Lower leg skin (tissue), 4 donors: Measurements from ENCODE around the gene RPL10. TPM values are rescaled to one million over a fixed set of nuclear protein-coding genes. Genes with fewer than 3 reads are reported as not detected.

Experiments used
- DNase-seq, 2 donors: peaks; one replicate each; pipeline ENCODE4 v3.0.0-alpha.2; 2019; ENCODE audit warnings: low spot score in 2 of 2
- H3K4me3 ChIP-seq: fragments of 200-600 bp; sonication (generic); 2 replicates; pipeline ENCODE4 v1.5.1; 2017; ENCODE audit warnings: mild to moderate bottlenecking, low read depth; ENCODE audit not compliant: poor library complexity, severe bottlenecking
- POLR2A ChIP-seq, 2 donors: fragments of 450-650 bp; IDR thresholded peaks; one replicate each; pipeline ENCODE4 v1.6.1; 2016 to 2017; ENCODE audit warnings: antibody characterized with exemption in 2 of 2, mild to moderate bottlenecking in 1 of 2, moderate library complexity in 1 of 2
- WGBS, 2 donors: methylation state at CpG; one replicate each; pipeline ENCODE4 v1.1.5; 2018; 5-methylcytosine and 5-hydroxymethylcytosine counted together
- intact Hi-C: fragments of 100-400 bp; cut with DNase I; formaldehyde crosslinking; loops from one replicate; pipeline ENCODE4 v1.15.0; 2023; ENCODE audit warnings: low total_unique reads
- microRNA-seq, 2 donors: library from miRNA; unstranded; fragments of <30 nt; microRNA quantifications; one replicate each; pipeline ENCODE4, GENCODE V29; 2016; ENCODE audit warnings: borderline replicate concordance in 2 of 2, borderline number of aligned reads in 1 of 2
- total RNA-seq, 4 donors: library from RNA; depleted of rRNA; stranded (reverse); fragments of >200 nt; gene quantifications; one replicate each; pipeline ENCODE4 v1.1.0, GENCODE V29; 2016
- TF ChIP-seq, protein P1 (sequence below), 3 donors: fragments of 450-650 bp; IDR thresholded peaks; one replicate each; pipeline ENCODE4 v1.5.1; 2016; ENCODE audit warnings: antibody characterized with exemption in 3 of 3, mild to moderate bottlenecking in 3 of 3, moderate library complexity in 2 of 3

The RPL10 gene
- total RNA-seq, 4 donors from 2014 or later, result 3,266 to 8,500 (median 5,564) TPM

- TF ChIP-seq, protein P1, sequence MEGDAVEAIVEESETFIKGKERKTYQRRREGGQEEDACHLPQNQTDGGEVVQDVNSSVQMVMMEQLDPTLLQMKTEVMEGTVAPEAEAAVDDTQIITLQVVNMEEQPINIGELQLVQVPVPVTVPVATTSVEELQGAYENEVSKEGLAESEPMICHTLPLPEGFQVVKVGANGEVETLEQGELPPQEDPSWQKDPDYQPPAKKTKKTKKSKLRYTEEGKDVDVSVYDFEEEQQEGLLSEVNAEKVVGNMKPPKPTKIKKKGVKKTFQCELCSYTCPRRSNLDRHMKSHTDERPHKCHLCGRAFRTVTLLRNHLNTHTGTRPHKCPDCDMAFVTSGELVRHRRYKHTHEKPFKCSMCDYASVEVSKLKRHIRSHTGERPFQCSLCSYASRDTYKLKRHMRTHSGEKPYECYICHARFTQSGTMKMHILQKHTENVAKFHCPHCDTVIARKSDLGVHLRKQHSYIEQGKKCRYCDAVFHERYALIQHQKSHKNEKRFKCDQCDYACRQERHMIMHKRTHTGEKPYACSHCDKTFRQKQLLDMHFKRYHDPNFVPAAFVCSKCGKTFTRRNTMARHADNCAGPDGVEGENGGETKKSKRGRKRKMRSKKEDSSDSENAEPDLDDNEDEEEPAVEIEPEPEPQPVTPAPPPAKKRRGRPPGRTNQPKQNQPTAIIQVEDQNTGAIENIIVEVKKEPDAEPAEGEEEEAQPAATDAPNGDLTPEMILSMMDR (IDR thresholded peaks at IDR 0.05), result no peak
- no peak for TF ChIP-seq POLR2A (IDR thresholded peaks at IDR 0.05)
- intact Hi-C loops, result no loop called here
- no peak overlapping the region for H3K4me3 ChIP-seq
- no peak for DNase-seq
- 89 to 91% methylated on average over 14 of the region's 14 CpGs for WGBS, 2 donors
Measured at GRCh38 chrX:154448484-154448883, 50.3 kb downstream of the RPL10 start.

DNA sequence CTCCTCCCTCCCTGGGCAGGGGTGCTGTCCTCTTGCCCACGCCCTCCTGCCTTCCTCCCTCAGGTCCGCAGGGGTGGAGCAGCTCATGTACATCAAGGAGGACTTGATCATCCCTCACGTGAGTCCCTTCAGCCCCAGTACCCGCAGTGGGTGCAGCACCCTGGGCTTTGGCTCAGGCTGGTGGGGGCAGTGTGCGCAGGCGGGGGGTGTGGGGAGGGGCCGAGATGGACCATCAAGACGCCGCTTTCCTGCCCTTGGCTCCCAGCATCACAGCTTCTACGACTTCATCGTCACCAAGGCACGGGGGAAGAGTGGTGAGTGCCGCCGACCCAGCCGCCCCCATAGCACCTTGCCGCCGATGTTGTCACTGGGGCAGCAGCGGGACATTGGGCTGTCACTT lies 51.4 kb downstream of the RPL10 start:
- H3K4me3 ChIP-seq, result no peak overlapping the region
- TF ChIP-seq, protein P1 (IDR thresholded peaks at IDR 0.05), result no peak
- no peak for TF ChIP-seq POLR2A (IDR thresholded peaks at IDR 0.05)
- WGBS, 2 donors, result 94 to 95% methylated on average over 7 to 15 of the region's 18 CpGs
- intact Hi-C loops, result no loop called here
- DNase-seq, result no peak

DNA sequence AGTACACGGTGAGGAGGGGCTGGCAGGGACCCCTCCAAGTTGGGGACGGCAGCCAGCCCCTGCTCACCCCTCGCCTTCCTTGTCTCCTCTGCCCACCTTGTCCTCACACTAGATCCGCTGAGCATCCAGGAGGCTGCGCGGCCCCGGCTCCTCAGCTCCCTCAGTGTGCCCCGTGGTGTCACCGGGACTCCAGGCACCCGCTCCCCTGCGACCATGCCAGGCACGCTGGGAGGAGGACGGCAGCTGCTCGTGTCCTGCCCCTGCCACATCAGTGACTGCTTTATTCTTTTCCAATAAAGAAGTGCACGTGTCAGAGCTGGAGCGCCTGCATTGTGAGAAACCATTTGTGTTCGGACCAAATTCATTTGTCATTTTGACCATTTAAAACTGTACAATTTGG lies 52.1 kb downstream of the RPL10 start:
- DNase-seq, result no peak
- intact Hi-C loops, result no loop called here
- WGBS, 2 donors, result 91 to 93% methylated on average over 16 to 17 of the region's 17 CpGs
- H3K4me3 ChIP-seq, result no peak overlapping the region
- TF ChIP-seq, protein P1 (IDR thresholded peaks at IDR 0.05), result no peak
- no peak for TF ChIP-seq POLR2A (IDR thresholded peaks at IDR 0.05)

Small RNAs within 50 kb of the gene (microRNA-seq; reads per million reads assigned to microRNA genes)
- gene MIR6858, result 0 to 0.68 reads per million in 2 donors

Other genes starting within 250 kb of the RPL10 start
- not detected for gene OPN1MW, start 215.8 kb upstream of the RPL10 start, total RNA-seq
- gene OPN1MW2, start 178.6 kb upstream of the RPL10 start, total RNA-seq, result not detected
- gene OPN1MW3, start 140.8 kb upstream of the RPL10 start, total RNA-seq, result not detected
- gene TEX28, start 103.3 kb upstream of the RPL10 start, total RNA-seq, result 1 to 10 TPM in 2 of 4 donors, not detected in 2; 1.1 to 2.4 TPM
- 1 to 10 TPM in 1 of 4 donors, under 1 TPM in 2, not detected in 1; 0.42 to 1.1 (median 0.46) TPM for gene TKTL1, start 102.6 kb upstream of the RPL10 start, total RNA-seq
- 100 to 1,000 TPM; 278 to 636 (median 365) TPM for gene FLNA, start 23.7 kb upstream of the RPL10 start, total RNA-seq
- gene EMD, start 19.1 kb upstream of the RPL10 start, total RNA-seq, result 10 to 100 TPM; 43.4 to 67.0 (median 52.1) TPM
- gene DNASE1L1, start 10.9 kb downstream of the RPL10 start, total RNA-seq, result 10 to 100 TPM; 10.5 to 28.5 (median 16.9) TPM
- gene TAFAZZIN, start 13.2 kb downstream of the RPL10 start, total RNA-seq, result 10 to 100 TPM; 34.1 to 89.6 (median 49.0) TPM
- gene ATP6AP1, start 30.3 kb downstream of the RPL10 start, total RNA-seq, result 10 to 100 TPM; 71.0 to 93.5 (median 78.4) TPM
- gene GDI1, start 38.8 kb downstream of the RPL10 start, total RNA-seq, result 10 to 100 TPM; 50.5 to 83.5 (median 61.5) TPM
- gene FAM50A, start 45.8 kb downstream of the RPL10 start, total RNA-seq, result 10 to 100 TPM; 18.9 to 37.0 (median 22.7) TPM
- 10 to 100 TPM; 10.2 to 30.2 (median 13.5) TPM for gene PLXNA3, start 59.9 kb downstream of the RPL10 start, total RNA-seq
- gene LAGE3, start 80.9 kb downstream of the RPL10 start, total RNA-seq, result 10 to 100 TPM; 22.9 to 50.0 (median 28.5) TPM
- gene UBL4A, start 88.2 kb downstream of the RPL10 start, total RNA-seq, result 10 to 100 TPM; 33.7 to 57.0 (median 50.7) TPM
- gene SLC10A3, start 92.3 kb downstream of the RPL10 start, total RNA-seq, result 10 to 100 TPM; 53.4 to 67.3 (median 57.4) TPM
- gene FAM3A, start 117.9 kb downstream of the RPL10 start, total RNA-seq, result 10 to 100 TPM; 42.5 to 61.7 (median 47.2) TPM
- 10 to 100 TPM; 31.1 to 49.6 (median 35.6) TPM for gene G6PD, start 148.5 kb downstream of the RPL10 start, total RNA-seq
- 10 to 100 TPM; 14.1 to 62.5 (median 22.1) TPM for gene IKBKG, start 149.2 kb downstream of the RPL10 start, total RNA-seq
- not detected for gene CTAG1A, start 186.8 kb downstream of the RPL10 start, total RNA-seq
- gene CTAG1B, start 220.9 kb downstream of the RPL10 start, total RNA-seq, result not detected